Vagina (tissue), 2 donors: ENCODE results near the gene SLA2.

ENCODE experiments used
- CTCF ChIP-seq, 3 experiments: fragments of 450-650 bp in 2 of 3; fragments of 200-600 bp in 1 of 3; sonication (generic) in 1 of 3; IDR thresholded peaks; one replicate each; pipeline ENCODE4 v1.5.1; 2017 to 2019; ENCODE audit warnings: antibody characterized with exemption in 3 of 3, mild to moderate bottlenecking in 2 of 3, moderate library complexity in 2 of 3
- POLR2A ChIP-seq, 2 donors: fragments of 450-650 bp; IDR thresholded peaks; one replicate each; pipeline ENCODE4 v1.6.1; 2017; ENCODE audit warnings: antibody characterized with exemption in 2 of 2, mild to moderate bottlenecking in 2 of 2, moderate library complexity in 2 of 2

GRCh38 chr20:36571564-36572504, 74.2 kb downstream of the SLA2 start:
- no peak for TF ChIP-seq POLR2A (IDR thresholded peaks at IDR 0.05)
- no peak for TF ChIP-seq CTCF (IDR thresholded peaks at IDR 0.05)
